ENCODE results near the gene ME3.
"Not testable (repeated sequence)": the region's sequence is repeated elsewhere in the genome, so short reads cannot be mapped to it uniquely, and the experiment has no call there.

Gene ME3

DNA sequence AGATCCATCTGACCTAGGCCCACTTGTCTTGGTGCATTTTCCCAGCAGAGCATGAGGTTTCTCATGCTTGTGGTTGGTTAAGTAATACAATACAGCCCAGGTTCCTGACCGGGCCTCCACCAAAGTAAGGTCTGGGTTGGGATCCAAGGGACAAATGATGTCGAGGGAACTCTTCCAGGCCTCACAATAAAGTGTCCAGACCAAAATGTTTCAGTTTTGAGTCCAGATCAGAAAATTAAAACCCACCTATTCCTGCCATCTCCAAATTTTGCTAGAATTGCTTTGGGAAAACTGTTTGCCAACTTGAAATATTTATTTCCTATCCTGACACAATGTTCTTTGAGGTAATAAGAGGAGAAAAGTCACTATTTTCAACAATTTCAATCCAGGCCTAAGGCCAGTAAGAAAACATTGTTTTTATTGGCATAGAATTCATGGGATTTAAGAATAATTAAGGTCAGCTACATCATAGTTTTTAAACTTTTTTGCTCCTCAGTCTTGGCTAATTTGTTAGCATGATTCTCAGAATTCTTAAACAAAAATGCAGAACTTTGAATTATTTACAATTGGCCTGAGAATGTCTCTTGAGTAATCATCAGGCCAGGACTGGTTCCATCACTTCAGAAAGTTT lies 51.4 kb downstream of the ME3 start:
- H3K27me3 ChIP-seq (ENCODE audit: control insufficient read depth in 3 of 3, insufficient read depth in 3 of 3, low read depth in 1 of 3, low read length in 3 of 3): no peaks in the 10 kb centered on the region
- no CpG with 5 or more reads among the region's 2 CpGs for WGBS, 2 donors (ENCODE audit: extremely low coverage in 2 of 2, insufficient read length in 2 of 2, insufficient replicate concordance in 1 of 2)
- H2BK15ac ChIP-seq (ENCODE audit: low read length): no peak overlapping the region
- no peaks in the 10 kb centered on the region for H3K79me1 ChIP-seq (ENCODE audit: low read depth, low read length)
- no peak overlapping the region for H2BK12ac ChIP-seq (ENCODE audit: low read length)
- H3K4ac ChIP-seq (ENCODE audit: low read length): no peak overlapping the region
- peaks cover 2 to 15% of the 10 kb centered on the region in 2 donors for H3K9me3 ChIP-seq (replicated peaks in 1 of 2; ENCODE audit: control insufficient read depth in 2 of 2, insufficient read depth in 1 of 2, low read depth in 1 of 2, low read length in 2 of 2)
- H2AFZ ChIP-seq (ENCODE audit: low read length): no peak overlapping the region
- H4K91ac ChIP-seq (ENCODE audit: low read depth, low read length, poor library complexity): no peak overlapping the region
- no peak overlapping the region for H2BK5ac ChIP-seq (ENCODE audit: low read length)
- H3K4me2 ChIP-seq (ENCODE audit: insufficient read depth, low read length, poor library complexity, severe bottlenecking): no peak overlapping the region
- H4K8ac ChIP-seq (ENCODE audit: low read depth, low read length): no peak overlapping the region
- no peak overlapping the region for H3K14ac ChIP-seq (ENCODE audit: low read length)
- H3K9ac ChIP-seq (ENCODE audit: low read depth, low read length, poor library complexity): no peak overlapping the region
- H3K36me3 ChIP-seq (replicated peaks in 1 of 2; ENCODE audit: control insufficient read depth in 2 of 2, insufficient read depth in 2 of 2, low read length in 2 of 2): peaks cover 0 to 3% of the 10 kb centered on the region in 2 donors
- H2AK5ac ChIP-seq (ENCODE audit: low read depth, low read length): no peak overlapping the region
- H3K27ac ChIP-seq (replicated peaks; ENCODE audit: low read length): no peak overlapping the region
- no peak overlapping the region for H3K23ac ChIP-seq (ENCODE audit: low read depth, low read length, poor library complexity)
- H2BK120ac ChIP-seq (ENCODE audit: low read depth, low read length): no peak overlapping the region
- H3K4me1 ChIP-seq (ENCODE audit: control insufficient read depth in 2 of 2, insufficient read depth in 1 of 2, low read depth in 1 of 2, low read length in 2 of 2): peaks cover 0 to under 1% of the 10 kb centered on the region in 2 donors
- H3K4me3 ChIP-seq (ENCODE audit: low read length in 2 of 2): no peak overlapping the region
- no peak overlapping the region for H3K18ac ChIP-seq (ENCODE audit: low read length)
- DNase-seq (ENCODE audit: low spot score): no peak

DNA sequence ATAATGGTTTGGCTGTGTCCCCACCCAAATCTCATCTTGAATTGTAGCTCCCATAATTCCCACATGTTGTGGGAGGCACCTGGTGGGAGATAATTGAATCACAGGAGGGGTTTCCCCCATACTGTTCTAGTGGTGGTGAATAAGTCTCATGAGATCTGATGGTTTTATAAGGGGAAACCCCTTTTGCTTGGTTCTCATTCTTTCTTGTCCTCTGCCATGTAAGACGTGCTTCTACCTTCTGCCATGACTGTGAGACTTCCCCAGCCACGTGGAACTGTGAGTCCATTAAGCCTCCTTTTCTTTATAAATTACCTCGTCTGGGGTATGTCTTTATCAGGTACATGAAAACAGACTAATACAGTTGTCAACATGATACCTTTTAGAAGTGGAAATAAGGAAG lies 53.0 kb downstream of the ME3 start:
- H3K4ac ChIP-seq (ENCODE audit: low read length); H3K27ac ChIP-seq (replicated peaks; ENCODE audit: low read length); H3K4me1 ChIP-seq (ENCODE audit: control insufficient read depth in 2 of 2, insufficient read depth in 1 of 2, low read depth in 1 of 2, low read length in 2 of 2); H3K36me3 ChIP-seq (replicated peaks in 1 of 2; ENCODE audit: control insufficient read depth in 2 of 2, insufficient read depth in 2 of 2, low read length in 2 of 2); H3K14ac ChIP-seq (ENCODE audit: low read length); DNase-seq (ENCODE audit: low spot score); H3K18ac ChIP-seq (ENCODE audit: low read length); H3K27me3 ChIP-seq (ENCODE audit: control insufficient read depth in 3 of 3, insufficient read depth in 3 of 3, low read depth in 1 of 3, low read length in 3 of 3); H3K9ac ChIP-seq (ENCODE audit: low read depth, low read length, poor library complexity); H2BK5ac ChIP-seq (ENCODE audit: low read length); H2AFZ ChIP-seq (ENCODE audit: low read length); H3K23ac ChIP-seq (ENCODE audit: low read depth, low read length, poor library complexity); H3K4me2 ChIP-seq (ENCODE audit: insufficient read depth, low read length, poor library complexity, severe bottlenecking); H3K79me1 ChIP-seq (ENCODE audit: low read depth, low read length); H4K91ac ChIP-seq (ENCODE audit: low read depth, low read length, poor library complexity); H2BK120ac ChIP-seq (ENCODE audit: low read depth, low read length); H4K8ac ChIP-seq (ENCODE audit: low read depth, low read length); H2AK5ac ChIP-seq (ENCODE audit: low read depth, low read length); H2BK15ac ChIP-seq (ENCODE audit: low read length); H3K4me3 ChIP-seq (ENCODE audit: low read length in 2 of 2); H2BK12ac ChIP-seq (ENCODE audit: low read length): not testable (repeated sequence)
- WGBS, 2 donors (ENCODE audit: extremely low coverage in 2 of 2, insufficient read length in 2 of 2, insufficient replicate concordance in 1 of 2): no CpG with 5 or more reads among the region's 3 CpGs
- peaks cover 2 to 21% of the 10 kb centered on the region in 2 donors for H3K9me3 ChIP-seq (replicated peaks in 1 of 2; ENCODE audit: control insufficient read depth in 2 of 2, insufficient read depth in 1 of 2, low read depth in 1 of 2, low read length in 2 of 2)

DNA sequence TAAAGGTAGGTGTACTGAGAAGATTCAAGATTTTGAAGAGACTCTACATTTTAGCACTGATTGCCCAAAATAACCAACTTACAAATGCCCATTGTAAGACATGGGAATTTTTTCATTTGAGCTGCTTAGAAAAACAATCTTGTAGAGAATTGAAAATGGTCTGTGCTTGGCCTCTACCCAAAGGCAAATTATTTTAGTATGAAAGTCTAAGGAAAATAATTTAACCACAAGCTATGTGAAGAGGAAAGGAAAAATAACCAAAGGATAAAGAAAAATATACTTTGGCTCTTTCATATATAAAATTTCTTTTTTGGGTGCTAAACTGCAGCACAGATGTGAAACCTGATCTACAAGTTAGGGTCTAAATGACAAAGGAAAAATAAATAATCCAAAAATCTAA lies 54.9 kb downstream of the ME3 start:
- H2BK15ac ChIP-seq (ENCODE audit: low read length): no peak overlapping the region
- no peak overlapping the region for H3K4me2 ChIP-seq (ENCODE audit: insufficient read depth, low read length, poor library complexity, severe bottlenecking)
- no peak overlapping the region for H3K14ac ChIP-seq (ENCODE audit: low read length)
- no peak overlapping the region for H3K18ac ChIP-seq (ENCODE audit: low read length)
- no peak overlapping the region for H2BK120ac ChIP-seq (ENCODE audit: low read depth, low read length)
- no peak overlapping the region for H3K4ac ChIP-seq (ENCODE audit: low read length)
- no peak overlapping the region for H2AFZ ChIP-seq (ENCODE audit: low read length)
- H3K4me3 ChIP-seq (ENCODE audit: low read length in 2 of 2): no peak overlapping the region
- H3K27ac ChIP-seq (replicated peaks; ENCODE audit: low read length): no peak overlapping the region
- peaks cover 0 to 4% of the 10 kb centered on the region in 2 donors for H3K36me3 ChIP-seq (replicated peaks in 1 of 2; ENCODE audit: control insufficient read depth in 2 of 2, insufficient read depth in 2 of 2, low read length in 2 of 2)
- no peak overlapping the region for H2AK5ac ChIP-seq (ENCODE audit: low read depth, low read length)
- H3K79me1 ChIP-seq (ENCODE audit: low read depth, low read length): no peaks in the 10 kb centered on the region
- H3K9ac ChIP-seq (ENCODE audit: low read depth, low read length, poor library complexity): no peak overlapping the region
- H4K8ac ChIP-seq (ENCODE audit: low read depth, low read length): no peak overlapping the region
- no peak overlapping the region for H3K23ac ChIP-seq (ENCODE audit: low read depth, low read length, poor library complexity)
- H4K91ac ChIP-seq (ENCODE audit: low read depth, low read length, poor library complexity): no peak overlapping the region
- H3K9me3 ChIP-seq (replicated peaks in 1 of 2; ENCODE audit: control insufficient read depth in 2 of 2, insufficient read depth in 1 of 2, low read depth in 1 of 2, low read length in 2 of 2): peaks cover 6 to 30% of the 10 kb centered on the region in 2 donors
- H3K4me1 ChIP-seq (ENCODE audit: control insufficient read depth in 2 of 2, insufficient read depth in 1 of 2, low read depth in 1 of 2, low read length in 2 of 2): no peaks in the 10 kb centered on the region
- DNase-seq (ENCODE audit: low spot score): no peak
- no peak overlapping the region for H2BK5ac ChIP-seq (ENCODE audit: low read length)
- H2BK12ac ChIP-seq (ENCODE audit: low read length): no peak overlapping the region
- no peaks in the 10 kb centered on the region for H3K27me3 ChIP-seq (ENCODE audit: control insufficient read depth in 3 of 3, insufficient read depth in 3 of 3, low read depth in 1 of 3, low read length in 3 of 3)

DNA sequence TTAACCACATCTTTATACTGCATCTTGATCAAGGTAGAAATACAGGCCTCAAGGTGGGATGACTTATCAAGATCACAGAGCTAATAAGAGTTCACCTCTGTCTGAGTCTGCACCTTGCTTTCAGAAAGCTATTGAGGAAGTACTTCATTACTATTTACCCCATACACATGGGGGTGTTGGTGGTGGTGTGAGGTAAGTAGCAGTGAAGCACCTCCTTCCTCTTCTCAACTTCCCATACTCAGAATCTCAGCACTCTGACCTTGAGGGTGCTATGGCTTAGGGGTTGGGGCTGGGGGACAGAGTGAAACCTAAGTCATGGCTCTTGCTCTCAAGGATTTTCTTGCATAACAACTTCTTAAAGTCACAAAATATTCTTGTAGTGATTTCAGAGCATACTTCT lies 56.9 kb downstream of the ME3 start:
- Histone ChIP-seq H3K4ac (ENCODE audit: low read length) (no peak overlapping the region), H2AK5ac (ENCODE audit: low read depth, low read length) (no peak overlapping the region)

More for the DNA sequence above, 56.9 kb downstream of the ME3 start:
- Histone ChIP-seq H3K14ac (ENCODE audit: low read length) (no peak overlapping the region), H3K79me1 (ENCODE audit: low read depth, low read length) (no peaks in the 10 kb centered on the region), H2BK5ac (ENCODE audit: low read length) (no peak overlapping the region), H3K9ac (ENCODE audit: low read depth, low read length, poor library complexity) (no peak overlapping the region), H2BK12ac (ENCODE audit: low read length) (no peak overlapping the region), H4K8ac (ENCODE audit: low read depth, low read length) (no peak overlapping the region), H3K9me3 (replicated peaks in 1 of 2; ENCODE audit: control insufficient read depth in 2 of 2, insufficient read depth in 1 of 2, low read depth in 1 of 2, low read length in 2 of 2) (peaks cover 6 to 30% of the 10 kb centered on the region in 2 donors), H2BK15ac (ENCODE audit: low read length) (no peak overlapping the region), H3K36me3 (replicated peaks in 1 of 2; ENCODE audit: control insufficient read depth in 2 of 2, insufficient read depth in 2 of 2, low read length in 2 of 2) (peaks cover 0 to 4% of the 10 kb centered on the region in 2 donors), H4K91ac (ENCODE audit: low read depth, low read length, poor library complexity) (no peak overlapping the region), H2AFZ (ENCODE audit: low read length) (no peak overlapping the region), H3K4me2 (ENCODE audit: insufficient read depth, low read length, poor library complexity, severe bottlenecking) (no peak overlapping the region), H3K4me1 (ENCODE audit: control insufficient read depth in 2 of 2, insufficient read depth in 1 of 2, low read depth in 1 of 2, low read length in 2 of 2) (peaks cover 2 to 4% of the 10 kb centered on the region in 2 donors), H2BK120ac (ENCODE audit: low read depth, low read length) (no peak overlapping the region), H3K27me3 (ENCODE audit: control insufficient read depth in 3 of 3, insufficient read depth in 3 of 3, low read depth in 1 of 3, low read length in 3 of 3) (no peaks in the 10 kb centered on the region), H3K18ac (ENCODE audit: low read length) (no peak overlapping the region), H3K4me3 (ENCODE audit: low read length in 2 of 2) (no peak overlapping the region), H3K27ac (replicated peaks; ENCODE audit: low read length) (no peak overlapping the region), H3K23ac (ENCODE audit: low read depth, low read length, poor library complexity) (no peak overlapping the region)
- no peak for DNase-seq (ENCODE audit: low spot score)

Data from neuronal stem cell (in vitro differentiated cells).